B cell (primary cell): ENCODE results near the gene SPTBN1. TPM values are rescaled to one million over a fixed set of nuclear protein-coding genes. Genes with fewer than 3 reads are reported as not detected.

Experiments used
- ATAC-seq: fragments of 200-7000 bp; cut with Tn5 transposase; one replicate; pipeline ENCODE4 v1.10.0; 2021; ENCODE audit warnings: low read depth, mild to moderate bottlenecking, moderate number of reproducible peaks, moderate library complexity
- CTCF ChIA-PET: fragments of 350-600 bp; sonication (Branson Sonifier 250); formaldehyde crosslinking; loops from one replicate; lab custom pipeline; 2021; ENCODE audit warnings: antibody characterized with exemption, inconsistent platforms; lab: Charles Lee
- POLR2A ChIA-PET: fragments of 350-600 bp; sonication (Branson Sonifier 250); formaldehyde crosslinking; loops from one replicate; lab custom pipeline; 2021; ENCODE audit warnings: antibody characterized with exemption; lab: Charles Lee
- DNase-seq: peaks from one replicate; pipeline ENCODE4 v3.0.0; 2013
- H2AFZ ChIP-seq: 2 replicates; pipeline ENCODE4 v1.6.1; 2012; ENCODE audit warnings: mild to moderate bottlenecking, low read depth, low read length; ENCODE audit not compliant: insufficient read depth, poor library complexity, severe bottlenecking
- H3K27ac ChIP-seq, 2 donors: 1 replicate in 1 of 2; 2 replicates in 1 of 2; pipeline ENCODE4 v1.5.1; 2012 to 2013; ENCODE audit warnings: low read length in 2 of 2, mild to moderate bottlenecking in 2 of 2, moderate library complexity in 1 of 2
- H3K27me3 ChIP-seq, 4 experiments: fragments of 200-600 bp in 1 of 4; sonication (generic) in 1 of 4; replicated peaks in 1 of 4; 1 replicate in 2 of 4; 2 replicates in 2 of 4; pipeline versions ENCODE4 v1.6.1 to v1.7.0; 2013 to 2016; ENCODE audit warnings: low read length in 3 of 4, mild to moderate bottlenecking in 2 of 4, mixed read lengths in 1 of 4, moderate library complexity in 1 of 4; ENCODE audit not compliant: insufficient read depth in 4 of 4, control insufficient read depth in 3 of 4; ENCODE audit errors: control extremely low read depth in 1 of 4
- H3K36me3 ChIP-seq, 2 experiments: replicated peaks in 1 of 2; 1 replicate in 1 of 2; 2 replicates in 1 of 2; pipeline versions ENCODE4 v1.6.1 to v1.7.1; 2013; ENCODE audit warnings: low read length in 1 of 2; ENCODE audit not compliant: insufficient read depth in 2 of 2, control insufficient read depth in 1 of 2; ENCODE audit errors: control extremely low read depth in 1 of 2, extremely low read depth in 1 of 2
- H3K4me1 ChIP-seq, 2 donors: fragments of 200-600 bp in 1 of 2; sonication (generic) in 1 of 2; 1 replicate in 1 of 2; 2 replicates in 1 of 2; pipeline versions ENCODE4 v1.5.1 to v1.6.1; 2013 to 2017; ENCODE audit warnings: low read length in 2 of 2; ENCODE audit not compliant: control insufficient read depth in 2 of 2, insufficient read depth in 2 of 2
- H3K4me2 ChIP-seq: replicated peaks from 2 replicates; pipeline ENCODE3; 2012; ENCODE audit warnings: mild to moderate bottlenecking, low read depth, low read length; ENCODE audit not compliant: poor library complexity, severe bottlenecking
- H3K4me3 ChIP-seq, 5 experiments: fragments of 200-600 bp in 1 of 5; sonication (generic) in 1 of 5; 1 replicate in 3 of 5; 2 replicates in 2 of 5; pipeline versions ENCODE4 v1.5.1 to v1.7.0; 2011 to 2016; ENCODE audit warnings: low read length in 4 of 5, mild to moderate bottlenecking in 4 of 5, low read depth in 2 of 5, control low read depth in 1 of 5, moderate library complexity in 1 of 5; ENCODE audit not compliant: insufficient read depth in 1 of 5; ENCODE audit errors: control extremely low read depth in 1 of 5, extremely low read depth in 1 of 5
- H3K79me2 ChIP-seq: fragments of 200-600 bp; sonication (generic); one replicate; pipeline ENCODE4 v1.6.0; 2016; ENCODE audit warnings: low read length; ENCODE audit not compliant: control insufficient read depth, insufficient read depth
- H3K9ac ChIP-seq: fragments of 200-600 bp; sonication (generic); 2 replicates; pipeline ENCODE4 v1.6.1; 2017; ENCODE audit warnings: mild to moderate bottlenecking, low read length, moderate library complexity
- H3K9me3 ChIP-seq, 3 donors: one replicate each; pipeline versions ENCODE4 v1.6.1 to v1.7.1; 2013; ENCODE audit warnings: low read length in 2 of 3; ENCODE audit not compliant: control insufficient read depth in 2 of 3, insufficient read depth in 1 of 3; ENCODE audit errors: control extremely low read depth in 1 of 3
- H4K20me1 ChIP-seq: 2 replicates; pipeline ENCODE4 v1.6.0; 2012; ENCODE audit warnings: mild to moderate bottlenecking, low read length; ENCODE audit not compliant: insufficient read depth, control insufficient read depth, poor library complexity, severe bottlenecking
- H3K27ac Mint-ChIP-seq: one replicate; pipeline ENCODE4 v1.8.0; 2021; ENCODE audit warnings: mixed read lengths
- H3K27me3 Mint-ChIP-seq: one replicate; pipeline ENCODE4 v1.8.0; 2021; ENCODE audit warnings: mixed read lengths
- H3K4me1 Mint-ChIP-seq: one replicate; pipeline ENCODE4 v1.8.0; 2021; ENCODE audit warnings: mixed read lengths
- H3K4me3 Mint-ChIP-seq: one replicate; pipeline ENCODE4 v1.8.0; 2021; ENCODE audit warnings: mixed read lengths
- H3K9me3 Mint-ChIP-seq: one replicate; pipeline ENCODE4 v1.8.0; 2022; ENCODE audit warnings: mixed read lengths; ENCODE audit not compliant: insufficient read depth
- EZH2 ChIP-seq: IDR thresholded peaks from 2 replicates; pipeline ENCODE4 v1.6.1; 2012; ENCODE audit warnings: borderline replicate concordance, low read depth, mild to moderate bottlenecking, moderate library complexity, low read length; ENCODE audit not compliant: insufficient read depth, poor library complexity, severe bottlenecking
- WGBS: methylation state at CpG from one replicate; pipeline ENCODE4 v1.1.5; 2013; ENCODE audit warnings: missing lambda C conversion rate; ENCODE audit not compliant: insufficient coverage; 5-methylcytosine and 5-hydroxymethylcytosine counted together
- intact Hi-C: fragments of 100-400 bp; cut with micrococcal nuclease; formaldehyde crosslinking; loops from one replicate; pipeline ENCODE4 v1.10.0; 2022
- polyA plus RNA-seq: library from polyadenylated mRNA; depleted of rRNA; stranded (reverse); fragments of >200 nt; gene quantifications from 2 replicates; pipeline ENCODE4 v1.2.3, GENCODE V29; 2012
- total RNA-seq, 2 donors: library from RNA; stranded (reverse); fragments of 120-200 nt in 1 of 2; gene quantifications; 1 replicate in 1 of 2; 2 replicates in 1 of 2; pipeline versions ENCODE4 v1.2.3 to v1.2.4, GENCODE V29; 2013 to 2022
- TF ChIP-seq, protein P1 (sequence below): fragments of 200-600 bp; IDR thresholded peaks from one replicate; pipeline ENCODE4 v1.8.0; 2022; ENCODE audit warnings: antibody characterized with exemption, mild to moderate bottlenecking

The SPTBN1 gene
- total and polyA plus RNA-seq, 2 donors (not counting 1 experiment from before 2014, with no cell fraction given), result 43.7 to 144 TPM

DNA sequence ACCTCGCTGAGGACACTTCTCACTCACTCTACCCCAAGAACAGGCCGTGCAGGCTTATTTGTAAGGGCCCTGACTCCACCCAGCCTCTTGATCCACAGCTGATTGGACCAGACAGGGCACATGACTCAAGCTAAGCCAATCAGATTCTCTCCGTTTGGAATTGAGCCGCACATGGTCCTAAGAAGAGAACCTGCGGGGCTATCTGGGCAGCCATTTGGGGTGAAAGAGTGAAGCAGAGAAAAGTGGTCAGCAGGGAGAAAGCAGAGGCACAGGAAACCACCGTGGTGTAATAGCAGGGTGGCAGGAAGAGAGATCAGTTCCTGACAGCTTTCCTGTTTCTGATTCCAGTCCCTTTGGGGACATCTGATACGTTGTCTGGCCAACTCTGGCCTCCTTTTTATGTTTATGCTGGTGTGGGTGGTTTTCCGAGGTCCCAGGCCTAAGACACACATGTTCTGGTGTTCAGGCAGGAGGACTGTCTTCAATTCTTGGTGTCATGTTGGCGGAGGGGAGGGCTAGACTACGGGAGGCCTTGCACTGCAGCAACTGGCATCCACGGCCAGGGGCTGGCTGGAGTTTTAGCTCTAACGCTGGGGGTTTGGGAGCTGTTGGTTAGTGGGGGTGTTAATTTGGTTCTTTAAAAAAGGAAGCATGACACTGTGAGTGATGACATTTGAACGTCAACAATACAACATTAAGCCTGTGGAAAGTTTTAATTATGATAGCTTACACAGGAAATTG, 26.1 kb upstream of the SPTBN1 start:
- H3K9me3 ChIP-seq, result peaks cover 0 to 4% (median 0%) of the 10 kb centered on the region in 3 donors
- TF ChIP-seq, protein P1, sequence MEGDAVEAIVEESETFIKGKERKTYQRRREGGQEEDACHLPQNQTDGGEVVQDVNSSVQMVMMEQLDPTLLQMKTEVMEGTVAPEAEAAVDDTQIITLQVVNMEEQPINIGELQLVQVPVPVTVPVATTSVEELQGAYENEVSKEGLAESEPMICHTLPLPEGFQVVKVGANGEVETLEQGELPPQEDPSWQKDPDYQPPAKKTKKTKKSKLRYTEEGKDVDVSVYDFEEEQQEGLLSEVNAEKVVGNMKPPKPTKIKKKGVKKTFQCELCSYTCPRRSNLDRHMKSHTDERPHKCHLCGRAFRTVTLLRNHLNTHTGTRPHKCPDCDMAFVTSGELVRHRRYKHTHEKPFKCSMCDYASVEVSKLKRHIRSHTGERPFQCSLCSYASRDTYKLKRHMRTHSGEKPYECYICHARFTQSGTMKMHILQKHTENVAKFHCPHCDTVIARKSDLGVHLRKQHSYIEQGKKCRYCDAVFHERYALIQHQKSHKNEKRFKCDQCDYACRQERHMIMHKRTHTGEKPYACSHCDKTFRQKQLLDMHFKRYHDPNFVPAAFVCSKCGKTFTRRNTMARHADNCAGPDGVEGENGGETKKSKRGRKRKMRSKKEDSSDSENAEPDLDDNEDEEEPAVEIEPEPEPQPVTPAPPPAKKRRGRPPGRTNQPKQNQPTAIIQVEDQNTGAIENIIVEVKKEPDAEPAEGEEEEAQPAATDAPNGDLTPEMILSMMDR, result no peak
- no peak for TF ChIP-seq EZH2
- intact Hi-C loops, result no loop called here
- WGBS, result 26% methylated on average over 9 of the region's 13 CpGs
- H4K20me1 ChIP-seq, result no peaks in the 10 kb centered on the region
- Mint-ChIP-seq H3K9me3 (no peaks in the 10 kb centered on the region), H3K4me1 (peaks cover 3% of the 10 kb centered on the region), H3K27ac (no peak overlapping the region), H3K27me3 (peaks cover 4% of the 10 kb centered on the region), H3K4me3 (no peak overlapping the region)
- no peak overlapping the region for H3K27ac ChIP-seq
- H3K36me3 ChIP-seq, result no peaks in the 10 kb centered on the region
- H3K4me3 ChIP-seq, result no peak overlapping the region
- no peaks in the 10 kb centered on the region for H3K79me2 ChIP-seq
- H2AFZ ChIP-seq, result peak overlapping the region; percentile 38
- ChIA-PET CTCF (no interaction called here), POLR2A (no interaction called here)
- no peaks in the 10 kb centered on the region for H3K4me1 ChIP-seq
- DNase-seq (no peak), ATAC-seq (no peak)
- peaks cover 0 to 3% (median 0%) of the 10 kb centered on the region in 4 experiments for H3K27me3 ChIP-seq
- H3K9ac ChIP-seq, result no peak overlapping the region
- H3K4me2 ChIP-seq, result no peak overlapping the region

GRCh38 chr2:54430649-54431048, 25.5 kb upstream of the SPTBN1 start:
- H2AFZ ChIP-seq, result no peak overlapping the region
- DNase-seq (no peak), ATAC-seq (no peak)
- Mint-ChIP-seq H3K4me1 (peaks cover 3% of the 10 kb centered on the region), H3K9me3 (no peaks in the 10 kb centered on the region), H3K4me3 (no peak overlapping the region), H3K27me3 (peaks cover 4% of the 10 kb centered on the region), H3K27ac (no peak overlapping the region)
- no CpG with 5 or more reads among the region's 5 CpGs for WGBS
- peaks cover 0 to 3% (median 0%) of the 10 kb centered on the region in 4 experiments for H3K27me3 ChIP-seq
- no peak overlapping the region for H3K9ac ChIP-seq
- CTCF ChIA-PET, result no interaction called here
- TF ChIP-seq, protein P1, result no peak
- no peak for TF ChIP-seq EZH2
- intact Hi-C loops, result no loop called here
- H3K9me3 ChIP-seq, result peaks cover 0 to 4% (median 0%) of the 10 kb centered on the region in 3 donors
- no peaks in the 10 kb centered on the region for H3K79me2 ChIP-seq
- H3K4me3 ChIP-seq, result no peak overlapping the region
- no peaks in the 10 kb centered on the region for H3K4me1 ChIP-seq
- H4K20me1 ChIP-seq, result no peaks in the 10 kb centered on the region
- H3K36me3 ChIP-seq, result no peaks in the 10 kb centered on the region
- no peak overlapping the region for H3K27ac ChIP-seq
- POLR2A ChIA-PET, result no interaction called here
- H3K4me2 ChIP-seq, result no peak overlapping the region
